Fibroblast of skin of scalp (primary cell): ENCODE measurements around the gene GON4L.
A peak's percentile ranks its signal among the peaks of the same experiment; 100 is the strongest.
"Not testable (repeated sequence)": the region's sequence is repeated elsewhere in the genome, so short reads cannot be mapped to it uniquely, and the experiment has no call there.

Source experiments
- DNase-seq: peaks from one replicate; pipeline ENCODE4 v3.0.0-alpha.2; 2013

Gene GON4L

GRCh38 chr1:155744711-155745283 lies 112.2 kb downstream of the GON4L start:
- no peak for DNase-seq

GRCh38 chr1:155741908-155742307 lies 115.1 kb downstream of the GON4L start:
- no peak for DNase-seq

- no peak for DNase-seq
Measured at GRCh38 chr1:155740995-155741394, 116.0 kb downstream of the GON4L start.

GRCh38 chr1:155729031-155729898 lies 127.7 kb downstream of the GON4L start:
- peak; percentile 69 for DNase-seq

- no peak for DNase-seq
Measured at GRCh38 chr1:155725142-155725541, 131.9 kb downstream of the GON4L start.

GRCh38 chr1:155719703-155720102 lies 137.3 kb downstream of the GON4L start:
- no peak for DNase-seq

- not testable (repeated sequence) for DNase-seq
Measured at GRCh38 chr1:155718524-155719115, 138.4 kb downstream of the GON4L start.

- DNase-seq = no peak
Measured at GRCh38 chr1:155717041-155717440, 140.0 kb downstream of the GON4L start.

GRCh38 chr1:155715777-155716176 lies 141.2 kb downstream of the GON4L start:
- no peak for DNase-seq

GRCh38 chr1:155715056-155715455 lies 142.0 kb downstream of the GON4L start:
- not testable (repeated sequence) for DNase-seq

- DNase-seq = no peak
Measured at GRCh38 chr1:155713075-155713474, 143.9 kb downstream of the GON4L start.

GRCh38 chr1:155712636-155713035 lies 144.4 kb downstream of the GON4L start:
- peak; percentile 6 for DNase-seq

GRCh38 chr1:155711457-155711856 lies 145.6 kb downstream of the GON4L start:
- DNase-seq = not testable (repeated sequence)

GRCh38 chr1:155709391-155709790 lies 147.6 kb downstream of the GON4L start:
- no peak for DNase-seq

GRCh38 chr1:155706139-155706538 lies 150.9 kb downstream of the GON4L start:
- peak; percentile 65 for DNase-seq

- not testable (repeated sequence) for DNase-seq
Measured at GRCh38 chr1:155704414-155704813, 152.6 kb downstream of the GON4L start.

GRCh38 chr1:155703216-155703615 lies 153.8 kb downstream of the GON4L start:
- no peak for DNase-seq

GRCh38 chr1:155701675-155702074 lies 155.3 kb downstream of the GON4L start:
- not testable (repeated sequence) for DNase-seq
